Measurements from ENCODE around the gene ELOVL6.

Gene ELOVL6

GRCh38 chr4:110138551-110138950 is 59.9 kb downstream of the ELOVL6 start:
- TF ChIP-seq, protein P1, sequence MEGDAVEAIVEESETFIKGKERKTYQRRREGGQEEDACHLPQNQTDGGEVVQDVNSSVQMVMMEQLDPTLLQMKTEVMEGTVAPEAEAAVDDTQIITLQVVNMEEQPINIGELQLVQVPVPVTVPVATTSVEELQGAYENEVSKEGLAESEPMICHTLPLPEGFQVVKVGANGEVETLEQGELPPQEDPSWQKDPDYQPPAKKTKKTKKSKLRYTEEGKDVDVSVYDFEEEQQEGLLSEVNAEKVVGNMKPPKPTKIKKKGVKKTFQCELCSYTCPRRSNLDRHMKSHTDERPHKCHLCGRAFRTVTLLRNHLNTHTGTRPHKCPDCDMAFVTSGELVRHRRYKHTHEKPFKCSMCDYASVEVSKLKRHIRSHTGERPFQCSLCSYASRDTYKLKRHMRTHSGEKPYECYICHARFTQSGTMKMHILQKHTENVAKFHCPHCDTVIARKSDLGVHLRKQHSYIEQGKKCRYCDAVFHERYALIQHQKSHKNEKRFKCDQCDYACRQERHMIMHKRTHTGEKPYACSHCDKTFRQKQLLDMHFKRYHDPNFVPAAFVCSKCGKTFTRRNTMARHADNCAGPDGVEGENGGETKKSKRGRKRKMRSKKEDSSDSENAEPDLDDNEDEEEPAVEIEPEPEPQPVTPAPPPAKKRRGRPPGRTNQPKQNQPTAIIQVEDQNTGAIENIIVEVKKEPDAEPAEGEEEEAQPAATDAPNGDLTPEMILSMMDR (conservative IDR thresholded peaks at IDR 0.05) = no peak
- H3K27ac ChIP-seq = no peak overlapping the region

- TF ChIP-seq, protein P1 (conservative IDR thresholded peaks at IDR 0.05) = no peak
Measured at GRCh38 chr4:110137829-110138228, 60.6 kb downstream of the ELOVL6 start.

DNA sequence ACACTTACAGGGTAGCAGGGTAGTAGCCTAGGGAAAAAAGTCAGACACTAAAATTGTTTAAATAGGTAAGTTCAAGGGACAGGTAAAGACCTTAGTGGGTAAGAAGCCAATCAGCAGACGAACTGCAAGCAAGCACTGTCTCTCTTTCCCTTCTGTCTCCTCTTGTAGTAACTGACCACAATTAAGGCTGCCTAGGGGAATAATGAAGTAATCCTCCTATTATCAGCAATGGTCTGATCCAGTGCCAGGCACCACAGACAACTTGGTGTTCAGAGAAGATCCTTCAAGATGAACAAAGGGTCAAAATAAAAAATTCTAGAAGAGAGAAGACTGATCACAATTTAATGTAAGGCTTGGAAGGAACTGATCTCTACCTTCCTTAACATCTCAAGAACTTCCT is 62.9 kb downstream of the ELOVL6 start:
- TF ChIP-seq, protein P1 (conservative IDR thresholded peaks at IDR 0.05) = no peak
- H3K27ac ChIP-seq = no peak overlapping the region

More at GRCh38 chr4:110137829-110138228, 60.6 kb downstream of the ELOVL6 start:
- no peak overlapping the region for H3K27ac ChIP-seq

DNA sequence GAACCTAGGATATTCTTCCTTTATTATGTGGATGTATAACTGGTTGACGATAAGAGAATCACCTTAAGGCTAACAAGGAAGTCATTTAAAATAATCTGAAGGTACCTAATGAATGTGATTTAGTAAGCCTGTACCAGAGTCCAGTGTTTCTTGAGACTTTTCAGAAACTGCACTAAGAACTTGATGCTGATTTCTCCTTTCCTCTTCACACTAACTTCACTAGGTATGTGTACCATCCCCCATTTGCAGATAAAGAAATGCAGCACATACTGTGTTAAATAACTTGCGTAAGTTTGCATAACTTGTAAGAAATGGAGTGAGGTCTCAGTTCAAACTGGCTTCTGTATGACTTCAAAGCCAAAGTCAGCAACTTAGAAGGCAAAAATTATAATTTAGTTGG is 63.3 kb downstream of the ELOVL6 start:
- TF ChIP-seq, protein P1 (conservative IDR thresholded peaks at IDR 0.05) = no peak
- no peak overlapping the region for H3K27ac ChIP-seq

DNA sequence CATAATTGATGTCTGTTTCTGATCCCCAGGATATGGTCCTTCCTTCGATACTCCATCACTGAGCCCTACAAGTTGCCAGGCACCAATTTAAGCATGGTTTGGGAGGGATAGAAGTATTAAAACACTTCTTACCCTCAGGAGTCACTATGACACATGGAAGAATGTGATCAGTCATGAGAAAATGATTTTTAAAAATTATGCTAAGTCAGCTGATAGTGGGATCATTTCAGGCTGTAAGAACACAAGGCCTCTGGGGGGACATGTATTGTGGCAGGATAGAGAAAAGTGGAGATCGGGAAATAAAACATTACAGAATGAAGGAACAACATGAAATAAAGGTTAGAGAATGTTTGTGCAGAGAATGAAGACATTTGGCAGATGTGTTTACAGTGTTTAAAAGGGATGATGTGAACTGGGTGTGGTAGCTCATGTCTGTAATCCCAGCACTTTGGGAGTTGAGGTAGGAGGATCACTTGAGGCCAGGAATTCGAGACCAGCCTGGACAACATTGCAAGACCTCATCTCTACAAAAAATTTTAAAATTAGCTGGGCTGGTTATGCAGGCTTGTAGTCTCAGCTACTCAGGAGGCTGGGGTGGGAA is 64.0 kb downstream of the ELOVL6 start:
- H3K27ac ChIP-seq = no peak overlapping the region; the same call in 1 of the 2 replicates

GRCh38 chr4:110132816-110133719 is 65.3 kb downstream of the ELOVL6 start:
- H3K27ac ChIP-seq = peak overlapping the region; percentile 45
- TF ChIP-seq, protein P1 (conservative IDR thresholded peaks at IDR 0.05) = no peak

More for the DNA sequence above, 64.0 kb downstream of the ELOVL6 start:
- TF ChIP-seq, protein P1 (conservative IDR thresholded peaks at IDR 0.05) = no peak

GRCh38 chr4:110131916-110132315 is 66.5 kb downstream of the ELOVL6 start:
- TF ChIP-seq, protein P1 (conservative IDR thresholded peaks at IDR 0.05) = no peak
- peak overlapping the region; percentile 45; the same call in 1 of the 2 replicates for H3K27ac ChIP-seq

All from VCaP (cell line).